Activated CD8-positive, alpha-beta memory T cell treated with anti-CD3 and anti-CD28 coated beads, Interleukin-2, amount 50 U/mL, for 24 hours (primary cell): Measurements from ENCODE around the gene CD248.

Experiments used
- DNase-seq: peaks from one replicate; pipeline ENCODE4 v3.0.0-alpha.2; 2020; ENCODE audit errors: extremely low read depth

The CD248 gene

DNA sequence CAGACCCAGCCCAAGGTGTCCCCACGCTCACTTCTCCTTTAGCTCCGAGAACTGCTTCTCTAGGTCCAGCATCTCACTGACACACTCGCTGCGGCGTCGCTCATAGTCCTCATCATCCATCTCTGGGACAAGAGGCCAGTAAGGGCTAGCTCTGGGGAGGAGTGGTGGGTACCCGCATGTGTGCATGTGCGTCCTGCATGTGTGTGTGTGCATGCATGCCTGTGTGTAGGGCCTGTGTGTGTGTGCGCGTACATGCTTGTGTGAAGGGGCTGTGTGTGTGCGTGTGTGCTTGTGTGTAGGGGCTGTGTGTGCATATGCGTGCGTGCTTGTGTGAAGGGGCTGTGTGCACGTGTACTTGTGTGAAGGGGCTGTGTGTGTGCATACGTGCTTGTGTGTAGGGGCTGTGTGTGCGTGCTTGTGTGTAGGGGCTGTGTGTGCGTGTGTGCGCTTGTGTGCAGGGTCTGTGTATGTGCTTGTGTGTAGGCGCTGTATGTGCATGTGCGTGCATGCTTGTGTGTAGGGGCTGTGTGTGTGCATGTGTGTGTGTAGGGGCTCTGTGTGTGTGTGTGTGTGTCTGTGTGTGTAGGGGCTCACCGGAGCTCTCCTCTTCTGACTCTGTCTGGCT, 24.8 kb upstream of the CD248 start:
- no peak for DNase-seq

- no peak for DNase-seq
Observed at GRCh38 chr11:66340596-66341501, 24.0 kb upstream of the CD248 start.

- DNase-seq, result no peak
Observed at GRCh38 chr11:66339686-66340483, 23.0 kb upstream of the CD248 start.

GRCh38 chr11:66339162-66339675, 22.4 kb upstream of the CD248 start:
- DNase-seq, result no peak

DNA sequence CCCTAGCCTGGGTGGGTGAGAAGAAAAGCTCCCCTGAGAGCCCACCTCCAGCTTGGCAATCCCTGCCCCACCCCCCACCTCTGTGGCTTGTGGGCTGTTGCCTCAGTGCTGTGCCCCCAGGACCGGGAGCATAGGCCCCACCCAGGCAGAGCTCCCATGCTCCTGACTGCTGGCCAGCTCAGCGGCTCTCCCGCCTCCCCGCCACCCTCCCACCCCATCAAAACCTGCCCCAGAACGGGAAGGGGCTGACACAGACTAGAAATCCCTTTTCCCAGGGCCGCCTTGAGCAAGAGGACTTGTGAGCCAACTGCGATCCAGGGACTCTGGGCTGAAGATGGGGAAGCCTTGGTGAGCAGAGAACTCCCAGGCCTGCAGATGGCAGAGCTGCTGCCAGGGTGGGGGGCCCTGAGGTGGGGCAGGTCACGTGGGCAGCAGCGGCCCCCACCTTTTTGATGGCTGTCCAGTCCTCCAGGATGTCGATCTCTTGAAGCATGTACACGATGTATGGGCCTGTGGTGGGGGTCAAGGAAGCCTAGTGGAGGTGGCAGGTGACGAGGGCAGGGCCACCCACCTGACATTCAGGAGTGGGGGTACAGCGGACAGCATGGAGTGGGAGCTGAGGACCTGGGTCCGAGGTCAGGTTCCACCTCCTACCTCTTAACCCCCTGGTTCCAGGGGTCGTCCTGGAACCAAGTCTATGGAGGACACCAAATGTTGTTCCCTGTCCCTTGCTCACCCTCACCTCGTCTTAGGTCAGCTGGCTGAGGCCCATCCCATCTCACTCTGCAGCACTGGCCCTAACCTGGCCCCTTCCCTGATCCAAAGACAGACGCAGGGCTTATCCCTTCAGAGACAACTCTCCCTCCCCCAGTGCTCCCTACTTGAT, 21.7 kb upstream of the CD248 start:
- DNase-seq, result no peak

DNA sequence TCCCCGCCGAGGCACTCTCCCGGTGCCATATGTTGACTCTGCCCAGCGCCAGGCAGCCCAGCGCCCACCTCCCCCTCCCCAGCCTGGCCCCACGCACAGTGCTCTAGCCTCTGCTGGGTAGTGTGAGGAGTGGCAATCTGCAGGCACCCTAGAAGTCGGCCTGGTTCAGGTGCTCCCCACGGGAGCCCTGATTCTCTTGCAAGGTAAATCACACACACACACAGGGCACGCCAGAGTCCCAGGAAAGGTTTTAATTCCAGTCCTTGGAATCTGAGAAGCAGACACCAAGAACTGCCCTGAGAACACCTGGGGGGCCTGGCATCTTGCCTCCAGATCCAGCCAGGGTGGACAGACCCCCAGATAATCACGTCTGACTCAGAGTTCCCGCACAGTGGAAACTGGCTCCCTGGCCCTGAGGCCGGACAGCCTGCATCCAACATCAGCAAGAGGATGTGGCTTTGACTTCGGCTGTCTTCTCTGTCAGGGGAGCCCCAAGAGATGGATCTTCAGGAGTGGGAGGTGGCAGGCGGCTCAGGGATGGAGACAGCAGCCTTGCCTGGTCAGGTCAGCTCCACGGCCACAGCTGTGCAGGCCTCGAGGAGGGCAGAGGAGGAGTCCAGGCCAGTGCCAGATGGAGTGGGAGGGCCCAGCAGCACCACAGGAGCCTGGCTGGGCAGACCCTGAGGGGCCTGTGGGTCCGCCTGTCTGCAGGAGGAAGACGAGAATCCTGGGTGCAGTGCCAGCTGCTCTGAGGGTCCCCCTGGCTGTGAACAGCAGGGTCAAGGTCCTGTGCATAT, 20.5 kb upstream of the CD248 start:
- no peak for DNase-seq

- no peak for DNase-seq
Observed at GRCh38 chr11:66336234-66337102, 19.6 kb upstream of the CD248 start, which contains the start of gene RIN1. Gene RIN1 (minus strand): TSS chr11:66336434. CDS start chr11:66336402, 32 bp downstream.

GRCh38 chr11:66335531-66336233, 18.8 kb upstream of the CD248 start:
- DNase-seq, result no peak

DNA sequence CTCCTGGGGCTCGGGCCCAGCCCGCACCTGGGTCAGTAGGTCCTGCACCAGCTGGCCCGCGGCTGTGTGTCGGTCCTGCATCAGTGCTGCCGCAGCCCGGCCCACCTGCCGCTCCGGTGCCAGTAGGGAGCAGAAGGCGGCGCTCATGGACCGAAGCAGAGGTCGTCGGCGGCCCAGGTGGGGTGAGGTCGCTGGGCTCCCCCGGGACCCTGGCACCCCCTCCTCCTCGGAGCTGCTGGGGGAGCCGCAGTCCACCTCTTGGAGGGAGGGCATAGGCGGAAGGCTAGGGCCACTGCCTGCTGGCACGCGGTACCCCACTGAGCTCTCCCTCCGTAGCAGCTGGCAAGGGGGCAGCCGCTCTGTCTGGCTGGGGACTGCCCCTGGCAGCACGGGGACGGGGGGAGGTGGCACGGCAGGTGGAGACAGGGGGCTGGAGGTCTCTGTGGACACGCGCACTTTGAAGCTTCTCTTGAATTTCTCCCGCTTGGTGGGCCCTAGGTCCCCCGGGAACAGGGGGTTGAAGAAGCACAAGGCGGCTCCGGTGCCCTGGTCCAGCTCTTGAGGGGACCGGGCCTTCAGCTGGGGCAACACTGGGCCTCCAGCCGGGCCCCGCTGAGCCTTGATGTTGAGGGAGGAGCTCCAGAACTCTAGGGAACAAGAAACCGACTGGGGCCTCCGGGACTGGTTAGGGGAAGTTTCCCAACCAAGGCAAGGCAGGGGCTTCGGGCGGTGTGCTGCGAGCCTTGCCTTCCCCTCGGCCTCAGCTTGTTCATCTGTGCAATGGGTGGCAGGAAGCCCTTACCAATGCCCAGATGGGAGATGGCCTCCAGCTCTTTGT, 18.0 kb upstream of the CD248 start:
- no peak for DNase-seq

GRCh38 chr11:66333896-66334604, 17.2 kb upstream of the CD248 start:
- no peak for DNase-seq

DNA sequence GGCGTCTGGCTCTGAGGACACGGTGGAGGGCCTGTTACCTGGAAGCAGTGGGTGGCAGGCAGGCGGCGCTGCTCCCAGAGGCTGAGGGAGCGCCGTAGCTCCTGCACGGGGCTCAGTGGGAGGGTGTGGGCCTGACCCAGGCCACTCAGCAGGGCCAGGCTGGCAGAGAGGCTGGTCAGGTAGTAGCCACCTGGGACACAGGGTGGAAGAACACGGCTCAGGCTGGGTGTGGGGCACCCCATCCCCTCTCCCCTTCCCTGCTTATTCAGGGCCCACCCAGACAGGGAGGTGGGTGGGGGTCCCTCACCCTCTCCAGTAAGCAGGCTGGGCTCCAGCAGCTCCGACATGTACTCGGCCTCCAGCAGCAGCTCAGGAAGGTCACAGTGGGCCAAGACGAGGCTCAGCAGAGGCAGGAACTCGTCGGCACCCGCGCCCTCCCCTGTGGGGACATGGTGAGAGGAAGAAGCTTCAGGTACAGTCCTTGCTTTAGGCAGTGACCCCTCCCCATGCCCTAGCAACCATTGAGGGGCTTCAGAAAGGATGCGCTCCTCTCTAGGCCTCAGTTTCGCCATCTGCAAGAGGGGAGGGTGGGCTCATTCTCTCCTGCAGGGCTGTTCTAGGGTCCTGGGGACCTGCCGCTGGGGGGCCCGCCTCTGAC, 16.5 kb upstream of the CD248 start:
- DNase-seq, result no peak

GRCh38 chr11:66332371-66333219, 15.8 kb upstream of the CD248 start:
- DNase-seq, result no peak

DNA sequence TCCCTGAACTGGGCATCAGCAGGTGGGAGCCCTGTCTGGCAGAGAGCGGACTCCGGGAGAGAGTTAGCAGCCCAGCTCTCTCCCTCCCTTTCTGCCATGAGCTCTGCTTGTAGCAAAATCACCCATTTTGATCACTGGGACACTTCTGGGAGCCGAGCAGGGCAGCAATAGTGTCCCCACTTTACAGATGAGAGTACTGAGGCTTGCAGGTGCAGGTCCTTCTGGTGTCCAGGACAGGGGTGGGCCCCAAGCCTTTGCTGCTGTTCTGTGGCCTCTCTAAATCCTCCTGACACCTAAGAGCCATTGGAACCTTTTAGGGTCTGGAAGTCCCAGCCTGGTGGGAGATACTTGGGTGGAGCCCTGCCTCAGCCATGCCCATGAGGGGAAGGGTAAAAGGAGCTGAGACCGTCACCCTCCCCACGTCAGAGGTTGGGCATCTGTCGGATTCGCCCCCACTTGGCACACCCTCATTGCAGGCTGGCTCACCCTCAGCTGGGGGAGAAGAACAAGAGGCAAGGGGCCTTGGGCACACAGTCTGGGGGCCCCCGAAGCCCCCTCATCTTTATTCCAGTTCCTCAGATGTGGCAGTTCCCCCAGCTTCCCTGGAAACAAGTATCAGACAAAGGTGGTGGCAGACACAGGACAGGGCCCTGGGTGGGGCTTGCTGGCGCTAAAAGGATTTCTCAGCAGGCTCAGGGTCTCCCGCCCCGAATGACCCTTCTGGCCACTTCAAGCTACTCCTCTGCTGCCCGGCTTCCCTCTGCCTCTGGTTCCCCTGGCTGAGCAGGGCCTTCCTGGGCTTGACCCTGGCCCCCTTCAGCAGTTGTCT, 14.9 kb upstream of the CD248 start:
- no peak for DNase-seq

GRCh38 chr11:66330931-66331330, 14.1 kb upstream of the CD248 start:
- DNase-seq, result no peak
